ENCODE measurements around the gene NAA11. TPM values are rescaled to one million over a fixed set of nuclear protein-coding genes. Genes with fewer than 3 reads are reported as not detected.
"Not testable (repeated sequence)": the region's sequence is repeated elsewhere in the genome, so short reads cannot be mapped to it uniquely, and the experiment has no call there.

Gene NAA11
- polyA plus RNA-seq, 1 donor = 0.09 TPM

DNA sequence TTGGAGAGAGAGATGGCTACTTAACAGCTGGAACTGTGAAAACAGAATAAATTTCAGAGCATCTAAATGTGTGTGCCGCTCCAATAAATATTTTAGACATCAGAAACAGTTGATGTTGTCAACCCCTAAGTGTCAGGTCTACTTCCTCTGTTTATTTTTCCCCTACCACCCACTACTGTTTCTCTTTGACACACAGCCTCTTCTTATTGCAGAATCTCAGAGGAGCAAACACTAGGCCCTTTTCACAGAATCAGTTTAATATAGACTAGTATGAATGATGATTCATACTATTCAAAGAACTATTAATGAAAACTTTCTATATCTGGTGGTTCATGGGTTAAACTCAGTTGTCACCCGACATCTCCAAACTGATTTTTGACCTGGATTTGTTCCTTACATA lies 33.9 kb downstream of the NAA11 start:
- Histone ChIP-seq H3K4me1 (ENCODE audit: control insufficient read depth, insufficient read depth, low read length) (no peaks in the 10 kb centered on the region), H3K27ac (ENCODE audit: low read length) (no peak overlapping the region), H3K4me3 (ENCODE audit: low read length) (no peak overlapping the region), H3K9me3 (ENCODE audit: control insufficient read depth, low read depth, low read length) (no peaks in the 10 kb centered on the region), H3K36me3 (ENCODE audit: control insufficient read depth, insufficient read depth, low read length) (no peaks in the 10 kb centered on the region), H3K27me3 (ENCODE audit: control insufficient read depth, insufficient read depth, low read length) (no peaks in the 10 kb centered on the region)
- no peak for DNase-seq
- no CpG with 5 or more reads among the region's 2 CpGs for WGBS (ENCODE audit: insufficient coverage, low lambda C conversion rate)

DNA sequence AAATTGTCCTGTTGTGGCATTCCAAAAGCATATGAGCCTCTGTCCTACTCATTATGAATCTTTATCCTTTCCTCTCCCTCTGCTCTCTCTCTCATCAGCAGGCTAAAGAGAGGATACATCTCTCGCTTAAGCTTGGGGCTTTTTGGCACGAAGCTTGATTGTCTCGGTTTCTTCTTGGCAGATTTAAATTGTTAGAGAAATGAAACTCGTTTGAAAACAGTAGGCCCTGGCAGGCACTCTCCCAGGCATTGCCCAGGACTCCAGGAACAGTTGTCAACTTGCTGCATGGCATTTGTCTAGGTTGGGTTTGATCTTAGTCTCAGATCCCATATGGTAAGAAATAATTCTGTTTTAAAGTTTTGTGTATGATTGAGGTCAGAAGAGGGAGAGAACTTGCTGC lies 35.5 kb downstream of the NAA11 start:
- Histone ChIP-seq H3K27me3 (ENCODE audit: control insufficient read depth, insufficient read depth, low read length) (no peaks in the 10 kb centered on the region), H3K36me3 (ENCODE audit: control insufficient read depth, insufficient read depth, low read length) (no peaks in the 10 kb centered on the region), H3K4me3 (ENCODE audit: low read length) (no peak overlapping the region), H3K4me1 (ENCODE audit: control insufficient read depth, insufficient read depth, low read length) (no peaks in the 10 kb centered on the region), H3K9me3 (ENCODE audit: control insufficient read depth, low read depth, low read length) (no peaks in the 10 kb centered on the region), H3K27ac (ENCODE audit: low read length) (no peak overlapping the region)
- WGBS (ENCODE audit: insufficient coverage, low lambda C conversion rate) = 92% methylated on average over 2 of the region's 4 CpGs
- DNase-seq = no peak

- Histone ChIP-seq H3K4me3 (ENCODE audit: low read length) (no peak overlapping the region), H3K27ac (ENCODE audit: low read length) (no peak overlapping the region)
- WGBS (ENCODE audit: insufficient coverage, low lambda C conversion rate) = no CpG with 5 or more reads among the region's 1 CpG
These were observed 37.7 kb downstream of the NAA11 start for GRCh38 chr4:79288185-79288584.

GRCh38 chr4:79287718-79288117 lies 38.1 kb downstream of the NAA11 start:
- H3K36me3 ChIP-seq (ENCODE audit: control insufficient read depth, insufficient read depth, low read length) = no peaks in the 10 kb centered on the region
- H3K4me1 ChIP-seq (ENCODE audit: control insufficient read depth, insufficient read depth, low read length) = no peaks in the 10 kb centered on the region
- H3K4me3 ChIP-seq (ENCODE audit: low read length) = no peak overlapping the region

More at GRCh38 chr4:79288185-79288584, 37.7 kb downstream of the NAA11 start:
- Histone ChIP-seq H3K9me3 (ENCODE audit: control insufficient read depth, low read depth, low read length) (no peaks in the 10 kb centered on the region), H3K4me1 (ENCODE audit: control insufficient read depth, insufficient read depth, low read length) (no peaks in the 10 kb centered on the region), H3K36me3 (ENCODE audit: control insufficient read depth, insufficient read depth, low read length) (no peaks in the 10 kb centered on the region), H3K27me3 (ENCODE audit: control insufficient read depth, insufficient read depth, low read length) (no peaks in the 10 kb centered on the region)
- no peak for DNase-seq

GRCh38 chr4:79287076-79287475 lies 38.8 kb downstream of the NAA11 start:
- H3K4me1 ChIP-seq (ENCODE audit: control insufficient read depth, insufficient read depth, low read length) = no peaks in the 10 kb centered on the region
- no peaks in the 10 kb centered on the region for H3K9me3 ChIP-seq (ENCODE audit: control insufficient read depth, low read depth, low read length)
- no peak for DNase-seq
- 100% methylated on average over 1 of the region's 2 CpGs for WGBS (ENCODE audit: insufficient coverage, low lambda C conversion rate)
- no peak overlapping the region for H3K4me3 ChIP-seq (ENCODE audit: low read length)
- H3K36me3 ChIP-seq (ENCODE audit: control insufficient read depth, insufficient read depth, low read length) = no peaks in the 10 kb centered on the region
- no peak overlapping the region for H3K27ac ChIP-seq (ENCODE audit: low read length)
- no peaks in the 10 kb centered on the region for H3K27me3 ChIP-seq (ENCODE audit: control insufficient read depth, insufficient read depth, low read length)

More at GRCh38 chr4:79287718-79288117, 38.1 kb downstream of the NAA11 start:
- DNase-seq = no peak
- Histone ChIP-seq H3K9me3 (ENCODE audit: control insufficient read depth, low read depth, low read length) (no peaks in the 10 kb centered on the region), H3K27ac (ENCODE audit: low read length) (no peak overlapping the region), H3K27me3 (ENCODE audit: control insufficient read depth, insufficient read depth, low read length) (no peaks in the 10 kb centered on the region)

DNA sequence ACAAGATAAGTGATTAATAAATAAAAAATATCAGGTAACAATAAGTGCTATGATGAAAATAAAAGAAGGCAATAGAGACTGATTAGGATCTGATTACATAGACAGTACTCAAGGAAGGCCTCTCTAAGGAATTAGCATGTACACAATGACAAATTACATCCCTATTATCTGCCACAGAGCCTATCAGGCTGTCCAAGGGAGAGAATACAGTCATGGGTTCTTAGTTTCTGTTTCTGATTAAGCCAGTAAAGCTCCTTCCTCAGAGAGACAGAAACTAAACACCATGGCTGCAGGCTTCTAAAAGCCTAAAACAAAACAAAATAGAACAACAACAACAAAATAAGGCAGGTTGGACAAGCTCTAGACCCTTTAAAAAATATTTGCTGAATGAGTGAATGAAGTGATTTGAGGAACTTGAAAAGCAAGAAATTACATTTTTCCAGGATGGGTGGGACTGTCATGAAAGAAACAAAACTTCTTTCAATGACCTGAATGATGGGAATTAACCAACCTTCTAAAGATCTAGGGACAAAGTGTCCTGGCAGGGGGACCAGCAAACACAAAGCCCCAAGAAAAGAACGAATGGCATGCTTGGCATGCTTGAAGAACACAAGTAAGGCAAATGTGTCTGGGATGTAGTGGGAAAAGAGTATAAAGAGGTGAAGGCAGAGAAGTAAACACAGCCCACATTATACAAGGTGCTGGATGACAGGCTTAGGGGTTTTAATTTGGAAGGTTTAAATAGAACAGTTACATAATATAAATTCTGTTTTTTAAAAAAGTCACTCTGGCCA lies 44.1 kb downstream of the NAA11 start:
- Histone ChIP-seq H3K27me3 (ENCODE audit: control insufficient read depth, insufficient read depth, low read length) (no peaks in the 10 kb centered on the region), H3K27ac (ENCODE audit: low read length) (no peak overlapping the region), H3K9me3 (ENCODE audit: control insufficient read depth, low read depth, low read length) (no peaks in the 10 kb centered on the region), H3K4me3 (ENCODE audit: low read length) (no peak overlapping the region), H3K36me3 (ENCODE audit: control insufficient read depth, insufficient read depth, low read length) (no peaks in the 10 kb centered on the region), H3K4me1 (ENCODE audit: control insufficient read depth, insufficient read depth, low read length) (no peaks in the 10 kb centered on the region)
- WGBS (ENCODE audit: insufficient coverage, low lambda C conversion rate) = 33% methylated on average over 1 of the region's 1 CpG
- peak in 1 of 2 donors; percentile 14 for DNase-seq

GRCh38 chr4:79277467-79277866 lies 48.4 kb downstream of the NAA11 start:
- H3K36me3 ChIP-seq (ENCODE audit: control insufficient read depth, insufficient read depth, low read length); H3K27me3 ChIP-seq (ENCODE audit: control insufficient read depth, insufficient read depth, low read length); DNase-seq; H3K4me1 ChIP-seq (ENCODE audit: control insufficient read depth, insufficient read depth, low read length); H3K4me3 ChIP-seq (ENCODE audit: low read length); H3K9me3 ChIP-seq (ENCODE audit: control insufficient read depth, low read depth, low read length); H3K27ac ChIP-seq (ENCODE audit: low read length): not testable (repeated sequence)
- WGBS (ENCODE audit: insufficient coverage, low lambda C conversion rate) = 63% methylated on average over 1 of the region's 7 CpGs

DNA sequence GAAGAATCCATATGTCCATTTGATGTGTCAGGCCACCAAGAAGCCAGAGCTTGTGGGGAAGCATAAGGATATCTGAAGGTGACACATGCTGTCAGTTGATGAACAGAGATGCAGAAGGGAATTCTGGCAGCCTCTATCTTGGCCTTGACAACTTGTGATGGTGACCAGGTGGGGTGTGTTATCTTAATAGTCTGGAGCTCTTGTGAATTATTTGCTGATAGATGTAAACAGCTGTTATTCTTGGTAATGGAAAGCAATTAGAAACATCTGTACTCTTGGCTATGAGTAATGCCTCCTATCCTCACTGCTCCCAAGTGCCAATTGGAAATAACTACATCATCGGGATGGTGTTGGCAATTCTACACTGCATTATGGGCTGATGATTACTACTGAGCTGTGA lies 51.9 kb downstream of the NAA11 start:
- Histone ChIP-seq H3K36me3 (ENCODE audit: control insufficient read depth, insufficient read depth, low read length) (no peaks in the 10 kb centered on the region), H3K27me3 (ENCODE audit: control insufficient read depth, insufficient read depth, low read length) (no peaks in the 10 kb centered on the region), H3K4me3 (ENCODE audit: low read length) (no peak overlapping the region), H3K9me3 (ENCODE audit: control insufficient read depth, low read depth, low read length) (no peaks in the 10 kb centered on the region), H3K4me1 (ENCODE audit: control insufficient read depth, insufficient read depth, low read length) (no peaks in the 10 kb centered on the region), H3K27ac (ENCODE audit: low read length) (no peak overlapping the region)
- no CpG with 5 or more reads among the region's 1 CpG for WGBS (ENCODE audit: insufficient coverage, low lambda C conversion rate)
- no peak for DNase-seq

- H3K27me3 ChIP-seq (ENCODE audit: control insufficient read depth, insufficient read depth, low read length) = no peaks in the 10 kb centered on the region
- no peaks in the 10 kb centered on the region for H3K9me3 ChIP-seq (ENCODE audit: control insufficient read depth, low read depth, low read length)
- no peak overlapping the region for H3K27ac ChIP-seq (ENCODE audit: low read length)
- H3K36me3 ChIP-seq (ENCODE audit: control insufficient read depth, insufficient read depth, low read length) = no peaks in the 10 kb centered on the region
- DNase-seq = no peak
- no peak overlapping the region for H3K4me3 ChIP-seq (ENCODE audit: low read length)
- WGBS (ENCODE audit: insufficient coverage, low lambda C conversion rate) = no CpG with 5 or more reads among the region's 4 CpGs
- H3K4me1 ChIP-seq (ENCODE audit: control insufficient read depth, insufficient read depth, low read length) = no peaks in the 10 kb centered on the region
These were observed 53.1 kb downstream of the NAA11 start for GRCh38 chr4:79272761-79273160.

- H3K27ac ChIP-seq (ENCODE audit: low read length) = no peak overlapping the region
- no peak for DNase-seq
- no peaks in the 10 kb centered on the region for H3K36me3 ChIP-seq (ENCODE audit: control insufficient read depth, insufficient read depth, low read length)
- H3K4me1 ChIP-seq (ENCODE audit: control insufficient read depth, insufficient read depth, low read length) = no peaks in the 10 kb centered on the region
- no peaks in the 10 kb centered on the region for H3K9me3 ChIP-seq (ENCODE audit: control insufficient read depth, low read depth, low read length)
- H3K27me3 ChIP-seq (ENCODE audit: control insufficient read depth, insufficient read depth, low read length) = no peaks in the 10 kb centered on the region
- no peak overlapping the region for H3K4me3 ChIP-seq (ENCODE audit: low read length)
These were observed 53.7 kb downstream of the NAA11 start for GRCh38 chr4:79272126-79272525.

- no CpG with 5 or more reads among the region's 1 CpG for WGBS (ENCODE audit: insufficient coverage, low lambda C conversion rate)
- H3K4me3 ChIP-seq (ENCODE audit: low read length) = no peak overlapping the region
- H3K9me3 ChIP-seq (ENCODE audit: control insufficient read depth, low read depth, low read length) = no peaks in the 10 kb centered on the region
- H3K27ac ChIP-seq (ENCODE audit: low read length) = no peak overlapping the region
- no peaks in the 10 kb centered on the region for H3K4me1 ChIP-seq (ENCODE audit: control insufficient read depth, insufficient read depth, low read length)
- H3K27me3 ChIP-seq (ENCODE audit: control insufficient read depth, insufficient read depth, low read length) = no peaks in the 10 kb centered on the region
- DNase-seq = no peak
- no peaks in the 10 kb centered on the region for H3K36me3 ChIP-seq (ENCODE audit: control insufficient read depth, insufficient read depth, low read length)
These were observed 58.2 kb downstream of the NAA11 start for GRCh38 chr4:79267671-79268070.
